IPS-15b (cell line): ENCODE data around the gene KL.

Experiments
- H3K27me3 ChIP-seq: one replicate; pipeline ENCODE4 v1.6.1; 2013; ENCODE audit warnings: low read length; ENCODE audit not compliant: control insufficient read depth, insufficient read depth
- H3K36me3 ChIP-seq: one replicate; pipeline ENCODE4 v1.6.1; 2013; ENCODE audit warnings: low read length; ENCODE audit not compliant: control insufficient read depth, insufficient read depth
- H3K4me1 ChIP-seq: one replicate; pipeline ENCODE4 v1.6.1; 2013; ENCODE audit warnings: mild to moderate bottlenecking, low read length; ENCODE audit not compliant: control insufficient read depth, insufficient read depth
- H3K4me3 ChIP-seq: one replicate; pipeline ENCODE4 v1.5.1; 2013; ENCODE audit warnings: low read depth, low read length
- H3K9ac ChIP-seq: one replicate; pipeline ENCODE4 v1.6.1; 2013; ENCODE audit warnings: low read depth, mild to moderate bottlenecking, low read length
- H3K9me3 ChIP-seq: one replicate; pipeline ENCODE4 v1.6.1; 2013; ENCODE audit warnings: mild to moderate bottlenecking, low read length; ENCODE audit not compliant: control insufficient read depth, insufficient read depth

Gene KL

DNA sequence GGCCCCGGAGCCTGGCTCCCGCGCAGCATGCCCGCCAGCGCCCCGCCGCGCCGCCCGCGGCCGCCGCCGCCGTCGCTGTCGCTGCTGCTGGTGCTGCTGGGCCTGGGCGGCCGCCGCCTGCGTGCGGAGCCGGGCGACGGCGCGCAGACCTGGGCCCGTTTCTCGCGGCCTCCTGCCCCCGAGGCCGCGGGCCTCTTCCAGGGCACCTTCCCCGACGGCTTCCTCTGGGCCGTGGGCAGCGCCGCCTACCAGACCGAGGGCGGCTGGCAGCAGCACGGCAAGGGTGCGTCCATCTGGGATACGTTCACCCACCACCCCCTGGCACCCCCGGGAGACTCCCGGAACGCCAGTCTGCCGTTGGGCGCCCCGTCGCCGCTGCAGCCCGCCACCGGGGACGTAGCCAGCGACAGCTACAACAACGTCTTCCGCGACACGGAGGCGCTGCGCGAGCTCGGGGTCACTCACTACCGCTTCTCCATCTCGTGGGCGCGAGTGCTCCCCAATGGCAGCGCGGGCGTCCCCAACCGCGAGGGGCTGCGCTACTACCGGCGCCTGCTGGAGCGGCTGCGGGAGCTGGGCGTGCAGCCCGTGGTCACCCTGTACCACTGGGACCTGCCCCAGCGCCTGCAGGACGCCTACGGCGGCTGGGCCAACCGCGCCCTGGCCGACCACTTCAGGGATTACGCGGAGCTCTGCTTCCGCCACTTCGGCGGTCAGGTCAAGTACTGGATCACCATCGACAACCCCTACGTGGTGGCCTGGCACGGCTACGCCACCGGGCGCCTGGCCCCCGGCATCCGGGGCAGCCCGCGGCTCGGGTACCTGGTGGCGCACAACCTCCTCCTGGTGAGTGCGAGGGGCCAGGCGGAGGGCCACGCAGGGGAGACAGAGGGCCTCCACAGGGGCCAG, at the start of gene KL:
TSS of gene KL (plus strand) at position 10 of the 909 bp plus-strand sequence. CDS start at position 28, 18 bp downstream.
- peaks cover 62% of the 10 kb centered on the region for H3K27me3 ChIP-seq
- no peaks in the 10 kb centered on the region for H3K9me3 ChIP-seq
- H3K9ac ChIP-seq, result no peak within 1 kb of the TSS
- peak within 1 kb of the TSS; percentile 53 for H3K4me3 ChIP-seq
- no peaks in the 10 kb centered on the region for H3K36me3 ChIP-seq
- no peaks in the 10 kb centered on the region for H3K4me1 ChIP-seq

DNA sequence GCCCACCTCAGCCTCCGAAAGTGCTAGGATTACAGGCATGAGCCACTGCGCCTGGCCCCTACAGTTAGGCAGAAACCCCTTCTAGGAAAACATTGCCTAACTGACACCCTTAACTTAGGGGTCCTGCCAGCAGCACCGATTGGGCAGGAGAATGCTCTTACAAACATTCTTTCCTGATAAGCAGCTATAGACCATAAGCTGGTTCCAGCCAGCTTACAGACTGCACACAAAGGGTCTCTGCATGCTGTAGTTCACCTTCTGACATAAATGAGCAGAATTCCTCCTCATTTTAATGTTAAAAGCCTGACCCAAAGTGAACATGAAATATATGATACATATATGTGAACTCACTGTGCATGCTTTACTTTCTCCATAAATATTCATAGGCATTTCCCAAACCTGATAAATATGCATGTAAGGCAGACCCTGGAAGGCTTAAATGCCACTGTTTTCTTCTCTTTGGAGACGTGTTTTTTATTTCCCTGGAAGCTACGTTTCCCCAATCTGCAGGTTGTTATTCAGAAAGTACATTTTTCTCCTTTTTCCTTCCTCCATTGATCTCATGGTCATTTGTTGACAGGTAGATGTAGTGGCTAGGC, 48.5 kb upstream of the KL start:
- H3K4me1 ChIP-seq, result no peaks in the 10 kb centered on the region
- H3K36me3 ChIP-seq, result no peaks in the 10 kb centered on the region
- no peaks in the 10 kb centered on the region for H3K9me3 ChIP-seq
- no peak overlapping the region for H3K9ac ChIP-seq
- H3K27me3 ChIP-seq, result no peaks in the 10 kb centered on the region
- H3K4me3 ChIP-seq, result no peak overlapping the region

- H3K9ac ChIP-seq, result no peak overlapping the region
- H3K9me3 ChIP-seq, result no peaks in the 10 kb centered on the region
- no peaks in the 10 kb centered on the region for H3K36me3 ChIP-seq
- no peak overlapping the region for H3K4me3 ChIP-seq
- no peaks in the 10 kb centered on the region for H3K4me1 ChIP-seq
- no peaks in the 10 kb centered on the region for H3K27me3 ChIP-seq
Measured at GRCh38 chr13:32968316-32968715, 47.9 kb upstream of the KL start.

GRCh38 chr13:32968793-32969192, 47.4 kb upstream of the KL start:
- Histone ChIP-seq H3K9me3 (no peaks in the 10 kb centered on the region), H3K4me1 (no peaks in the 10 kb centered on the region), H3K36me3 (no peaks in the 10 kb centered on the region), H3K27me3 (no peaks in the 10 kb centered on the region), H3K9ac (no peak overlapping the region), H3K4me3 (no peak overlapping the region)

- no peak overlapping the region for H3K4me3 ChIP-seq
- no peaks in the 10 kb centered on the region for H3K27me3 ChIP-seq
- H3K36me3 ChIP-seq, result no peaks in the 10 kb centered on the region
- H3K9me3 ChIP-seq, result no peaks in the 10 kb centered on the region
- no peaks in the 10 kb centered on the region for H3K4me1 ChIP-seq
- no peak overlapping the region for H3K9ac ChIP-seq
Measured at GRCh38 chr13:32969516-32969941, 46.7 kb upstream of the KL start.

- Histone ChIP-seq H3K4me1 (no peaks in the 10 kb centered on the region), H3K9ac (no peak overlapping the region), H3K27me3 (no peaks in the 10 kb centered on the region), H3K4me3 (no peak overlapping the region), H3K36me3 (no peaks in the 10 kb centered on the region), H3K9me3 (no peaks in the 10 kb centered on the region)
Measured at GRCh38 chr13:32976056-32976805, 40.0 kb upstream of the KL start.

- Histone ChIP-seq H3K9me3 (no peaks in the 10 kb centered on the region), H3K4me1 (no peaks in the 10 kb centered on the region), H3K9ac (no peak overlapping the region), H3K36me3 (no peaks in the 10 kb centered on the region), H3K4me3 (no peak overlapping the region), H3K27me3 (no peaks in the 10 kb centered on the region)
Measured at GRCh38 chr13:32976912-32977311, 39.3 kb upstream of the KL start.

- no peaks in the 10 kb centered on the region for H3K4me1 ChIP-seq
- H3K36me3 ChIP-seq, result no peaks in the 10 kb centered on the region
- no peaks in the 10 kb centered on the region for H3K27me3 ChIP-seq
- no peak overlapping the region for H3K4me3 ChIP-seq
- H3K9me3 ChIP-seq, result no peaks in the 10 kb centered on the region
- no peak overlapping the region for H3K9ac ChIP-seq
Measured at GRCh38 chr13:32977321-32977720, 38.9 kb upstream of the KL start.

- Histone ChIP-seq H3K4me3 (no peak overlapping the region), H3K36me3 (no peaks in the 10 kb centered on the region), H3K9me3 (no peaks in the 10 kb centered on the region), H3K27me3 (no peaks in the 10 kb centered on the region), H3K4me1 (no peaks in the 10 kb centered on the region), H3K9ac (no peak overlapping the region)
Measured at GRCh38 chr13:32978278-32978677, 37.9 kb upstream of the KL start.

GRCh38 chr13:32983058-32983457, 33.2 kb upstream of the KL start:
- no peak overlapping the region for H3K9ac ChIP-seq
- H3K36me3 ChIP-seq, result no peaks in the 10 kb centered on the region
- H3K4me1 ChIP-seq, result no peaks in the 10 kb centered on the region
- no peaks in the 10 kb centered on the region for H3K27me3 ChIP-seq
- no peaks in the 10 kb centered on the region for H3K9me3 ChIP-seq
- no peak overlapping the region for H3K4me3 ChIP-seq

GRCh38 chr13:32984857-32985626, 31.2 kb upstream of the KL start:
- Histone ChIP-seq H3K4me1 (no peaks in the 10 kb centered on the region), H3K36me3 (no peaks in the 10 kb centered on the region), H3K9ac (no peak overlapping the region), H3K27me3 (no peaks in the 10 kb centered on the region), H3K9me3 (no peaks in the 10 kb centered on the region), H3K4me3 (no peak overlapping the region)
